ENCODE results near the gene IL6ST. TPM values are rescaled to one million over a fixed set of nuclear protein-coding genes. Genes with fewer than 3 reads are reported as not detected.

IL6ST gene
- total and polyA plus RNA-seq, 10 of the 15 experiments (the other 5 are each of a cell fraction or from before 2014, with no cell fraction given) = 1.5 to 139 (median 13.0) TPM

DNA sequence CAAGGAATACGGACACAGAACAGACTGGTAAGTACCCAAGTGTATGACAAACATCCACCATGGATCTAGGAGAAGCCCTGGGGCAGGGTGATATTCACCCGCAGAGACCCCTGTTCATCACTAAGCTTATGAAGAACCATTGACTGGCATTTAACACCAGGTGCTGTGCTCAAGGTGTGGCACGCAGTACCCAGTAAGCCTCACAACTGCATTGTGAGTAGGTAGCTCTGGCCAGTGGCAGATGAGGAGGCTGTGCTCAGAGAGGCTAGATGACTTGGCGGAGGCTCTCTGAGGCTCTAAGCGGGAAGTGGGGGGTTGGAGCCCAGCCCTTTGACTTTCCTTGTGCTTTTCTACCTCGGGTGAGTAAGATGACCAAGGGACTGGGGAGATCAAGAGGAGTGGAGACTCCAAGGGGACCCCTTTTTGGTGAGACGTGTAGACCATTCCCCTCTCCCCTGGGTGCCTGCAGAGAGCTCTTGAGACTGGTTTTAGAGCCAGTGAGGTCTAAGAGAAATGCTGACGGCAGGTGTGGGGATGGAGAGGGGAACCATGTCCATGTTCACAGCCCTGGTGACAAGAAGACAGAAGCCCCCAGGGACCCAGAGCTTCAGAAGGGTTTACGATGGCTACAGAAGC is 70.8 kb downstream of the IL6ST start:
- Histone ChIP-seq H3K4me1 (ENCODE audit: control insufficient read depth, insufficient read depth, low read length) (peaks cover 17% of the 10 kb centered on the region), H3K36me3 (ENCODE audit: control insufficient read depth in 2 of 2, insufficient read depth in 2 of 2, low read length in 1 of 2) (no peaks in the 10 kb centered on the region), H2AFZ (ENCODE audit: control insufficient read depth, low read depth, low read length) (peak overlapping the region; percentile 94), H3K9me3 (replicated peaks; ENCODE audit: control insufficient read depth, insufficient read depth, low read length) (no peaks in the 10 kb centered on the region), H3K79me2 (ENCODE audit: control insufficient read depth, insufficient read depth, low read length) (no peaks in the 10 kb centered on the region), H3K4me2 (ENCODE audit: control insufficient read depth, insufficient read depth) (peak overlapping the region; percentile 94), H3K4me3 (no peak overlapping the region), H3K27me3 (replicated peaks in 1 of 2; ENCODE audit: control insufficient read depth in 2 of 2, insufficient read depth in 2 of 2, low read length in 1 of 2) (no peaks in the 10 kb centered on the region), H3K9ac (ENCODE audit: control insufficient read depth, insufficient read depth, low read length) (no peak overlapping the region), H4K20me1 (ENCODE audit: control insufficient read depth, insufficient read depth) (no peaks in the 10 kb centered on the region), H3K27ac (ENCODE audit: control insufficient read depth, insufficient read depth) (no peak overlapping the region)
- BruUV-seq (replicated peaks) = no TSS peak
- TF ChIP-seq SREBF1 (IDR thresholded peaks at IDR 0.05; ENCODE audit: low read length) = no peak
- FAIRE-seq (no peak), DNase-seq (ENCODE audit: low read depth, low spot score) (no peak), ATAC-seq (peak; percentile 8)
- SMC1A ChIA-PET (ENCODE audit: uncharacterized antibody, unreplicated experiment) = interaction anchor here (0.5 to 3.3 kb wide), 6 partner anchors 10 to 276 kb away, joined by 3 to 20 read pairs (median 4); no protein-coding TSS in a partner anchor
- CTCF ChIA-PET = interaction anchor here (0.6 to 6.7 kb wide), 4 partner anchors 13 to 484 kb away, joined by 3 to 49 read pairs (median 7); no protein-coding TSS in a partner anchor
- in situ Hi-C loops (cut with MboI) = no loop called here
- RAD21 ChIA-PET (ENCODE audit: unreplicated experiment) = interaction anchor here (0.8 to 1.8 kb wide), 6 partner anchors 11 to 232 kb away, joined by 3 to 7 read pairs (median 4); no protein-coding TSS in a partner anchor
- intact Hi-C loops (cut with micrococcal nuclease; ENCODE audit: unreplicated experiment) = no loop called here
- POLR2A ChIA-PET = interaction anchor here (0.6 to 2.2 kb wide), 3 partner anchors 11 to 471 kb away, joined by 3 to 6 read pairs (median 4); no protein-coding TSS in a partner anchor
- 61% methylated on average over 9 of the region's 9 CpGs for WGBS (ENCODE audit: insufficient coverage, insufficient replicate concordance, low lambda C conversion rate, missing lambda C conversion rate)

DNA sequence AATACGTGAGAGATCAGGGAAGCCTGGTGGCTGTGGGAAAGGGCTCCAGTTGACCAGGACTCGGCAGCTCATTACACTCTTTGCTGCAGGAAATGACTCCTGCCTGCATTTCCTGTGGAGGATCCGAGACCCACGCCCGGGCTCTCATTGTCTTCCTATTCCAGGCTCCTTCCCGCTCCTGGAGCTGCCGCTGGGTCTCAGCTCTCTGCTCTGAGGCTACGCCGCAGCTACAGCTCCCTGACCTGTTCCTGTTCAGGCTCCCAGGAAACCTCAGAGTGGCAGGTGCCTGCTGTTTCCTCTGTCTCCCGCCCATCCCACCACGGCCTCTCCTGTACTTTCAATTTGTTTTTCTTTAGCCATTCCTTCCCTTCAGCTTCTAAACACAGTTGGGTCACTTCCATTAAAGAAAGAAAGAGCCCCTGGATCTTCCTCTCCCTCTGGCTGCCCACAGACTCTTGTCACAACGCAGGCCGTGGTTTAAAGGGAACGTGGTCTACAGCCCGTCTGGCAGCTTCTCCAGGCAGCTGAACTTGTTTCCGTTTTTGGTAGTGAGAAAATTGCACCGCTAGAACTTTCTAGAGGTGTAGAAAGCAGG is 71.5 kb downstream of the IL6ST start:
- Histone ChIP-seq H3K4me3 (peak overlapping the region; percentile 49; the same call in 1 of the 2 replicates), H2AFZ (ENCODE audit: control insufficient read depth, low read depth, low read length) (peak overlapping the region; percentile 94), H3K79me2 (ENCODE audit: control insufficient read depth, insufficient read depth, low read length) (no peaks in the 10 kb centered on the region), H3K4me2 (ENCODE audit: control insufficient read depth, insufficient read depth) (peak overlapping the region; percentile 94), H3K27me3 (replicated peaks in 1 of 2; ENCODE audit: control insufficient read depth in 2 of 2, insufficient read depth in 2 of 2, low read length in 1 of 2) (no peaks in the 10 kb centered on the region), H3K9me3 (replicated peaks; ENCODE audit: control insufficient read depth, insufficient read depth, low read length) (no peaks in the 10 kb centered on the region), H3K4me1 (ENCODE audit: control insufficient read depth, insufficient read depth, low read length) (peaks cover 17% of the 10 kb centered on the region), H3K9ac (ENCODE audit: control insufficient read depth, insufficient read depth, low read length) (peak overlapping the region; percentile 66), H3K27ac (ENCODE audit: control insufficient read depth, insufficient read depth) (peak overlapping the region; percentile 15; the same call in 1 of the 2 replicates), H3K36me3 (ENCODE audit: control insufficient read depth in 2 of 2, insufficient read depth in 2 of 2, low read length in 1 of 2) (no peaks in the 10 kb centered on the region), H4K20me1 (ENCODE audit: control insufficient read depth, insufficient read depth) (no peaks in the 10 kb centered on the region)
- no peak for FAIRE-seq
- no peak for DNase-seq (ENCODE audit: low read depth, low spot score)
- SMC1A ChIA-PET (ENCODE audit: uncharacterized antibody, unreplicated experiment) = interaction anchor here (0.7 to 3.3 kb wide), 8 partner anchors 9 to 279 kb away, joined by 3 to 20 read pairs (median 4); no protein-coding TSS in a partner anchor
- peak; percentile 40 for ATAC-seq
- POLR2A ChIA-PET = interaction anchor here (0.6 to 2.2 kb wide), 5 partner anchors 10 to 471 kb away, joined by 3 to 6 read pairs (median 4); no protein-coding TSS in a partner anchor
- no TSS peak for BruUV-seq (replicated peaks)
- intact Hi-C loops (cut with micrococcal nuclease; ENCODE audit: unreplicated experiment) (no loop called here), in situ Hi-C loops (cut with MboI) (no loop called here)
- 25% methylated on average over 17 of the region's 17 CpGs for WGBS (ENCODE audit: insufficient coverage, insufficient replicate concordance, low lambda C conversion rate, missing lambda C conversion rate)
- RAD21 ChIA-PET (ENCODE audit: unreplicated experiment) = interaction anchor here (0.7 to 1.8 kb wide), 7 partner anchors 10 to 343 kb away, joined by 3 to 7 read pairs (median 3); no protein-coding TSS in a partner anchor
- CTCF ChIA-PET = interaction anchor here (0.6 to 6.7 kb wide), 5 partner anchors 14 to 484 kb away, joined by 3 to 49 read pairs (median 4); no protein-coding TSS in a partner anchor
- TF ChIP-seq, protein P1, sequence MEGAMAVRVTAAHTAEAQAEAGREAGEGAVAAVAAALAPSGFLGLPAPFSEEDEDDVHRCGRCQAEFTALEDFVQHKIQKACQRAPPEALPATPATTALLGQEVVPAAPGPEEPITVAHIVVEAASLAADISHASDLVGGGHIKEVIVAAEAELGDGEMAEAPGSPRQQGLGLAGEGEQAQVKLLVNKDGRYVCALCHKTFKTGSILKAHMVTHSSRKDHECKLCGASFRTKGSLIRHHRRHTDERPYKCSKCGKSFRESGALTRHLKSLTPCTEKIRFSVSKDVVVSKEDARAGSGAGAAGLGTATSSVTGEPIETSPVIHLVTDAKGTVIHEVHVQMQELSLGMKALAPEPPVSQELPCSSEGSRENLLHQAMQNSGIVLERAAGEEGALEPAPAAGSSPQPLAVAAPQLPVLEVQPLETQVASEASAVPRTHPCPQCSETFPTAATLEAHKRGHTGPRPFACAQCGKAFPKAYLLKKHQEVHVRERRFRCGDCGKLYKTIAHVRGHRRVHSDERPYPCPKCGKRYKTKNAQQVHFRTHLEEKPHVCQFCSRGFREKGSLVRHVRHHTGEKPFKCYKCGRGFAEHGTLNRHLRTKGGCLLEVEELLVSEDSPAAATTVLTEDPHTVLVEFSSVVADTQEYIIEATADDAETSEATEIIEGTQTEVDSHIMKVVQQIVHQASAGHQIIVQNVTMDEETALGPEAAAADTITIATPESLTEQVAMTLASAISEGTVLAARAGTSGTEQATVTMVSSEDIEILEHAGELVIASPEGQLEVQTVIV (IDR thresholded peaks at IDR 0.05; ENCODE audit: borderline replicate concordance, partially characterized antibody) = no peak
- TF ChIP-seq IKZF1 (conservative IDR thresholded peaks at IDR 0.05) (peak; percentile 66), CBX5 (IDR thresholded peaks at IDR 0.05; ENCODE audit: low read depth) (no peak), IKZF2 (IDR thresholded peaks at IDR 0.05) (peak; percentile 50 to 52; a peak in 3 of 4 replicates), ZNF384 (IDR thresholded peaks at IDR 0.05; ENCODE audit: borderline replicate concordance, low read depth, low read length) (no peak), BMI1 (IDR thresholded peaks at IDR 0.05; ENCODE audit: borderline replicate concordance) (no peak)
- TF ChIP-seq, protein P2, sequence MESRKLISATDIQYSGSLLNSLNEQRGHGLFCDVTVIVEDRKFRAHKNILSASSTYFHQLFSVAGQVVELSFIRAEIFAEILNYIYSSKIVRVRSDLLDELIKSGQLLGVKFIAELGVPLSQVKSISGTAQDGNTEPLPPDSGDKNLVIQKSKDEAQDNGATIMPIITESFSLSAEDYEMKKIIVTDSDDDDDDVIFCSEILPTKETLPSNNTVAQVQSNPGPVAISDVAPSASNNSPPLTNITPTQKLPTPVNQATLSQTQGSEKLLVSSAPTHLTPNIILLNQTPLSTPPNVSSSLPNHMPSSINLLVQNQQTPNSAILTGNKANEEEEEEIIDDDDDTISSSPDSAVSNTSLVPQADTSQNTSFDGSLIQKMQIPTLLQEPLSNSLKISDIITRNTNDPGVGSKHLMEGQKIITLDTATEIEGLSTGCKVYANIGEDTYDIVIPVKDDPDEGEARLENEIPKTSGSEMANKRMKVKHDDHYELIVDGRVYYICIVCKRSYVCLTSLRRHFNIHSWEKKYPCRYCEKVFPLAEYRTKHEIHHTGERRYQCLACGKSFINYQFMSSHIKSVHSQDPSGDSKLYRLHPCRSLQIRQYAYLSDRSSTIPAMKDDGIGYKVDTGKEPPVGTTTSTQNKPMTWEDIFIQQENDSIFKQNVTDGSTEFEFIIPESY (IDR thresholded peaks at IDR 0.05) = no peak
